Liver (tissue), 3 donors: ENCODE results near the gene TNIP3.
"Not testable (repeated sequence)": the region's sequence is repeated elsewhere in the genome, so short reads cannot be mapped to it uniquely, and the experiment has no call there.

Experiments used
- CTCF ChIP-seq: fragments of 150-350 bp; IDR thresholded peaks from 2 replicates; pipeline ENCODE4 v1.5.1; 2017; ENCODE audit warnings: improper control_type of control experiment, low read depth, low read length; ENCODE audit not compliant: missing input control
- HNF4G ChIP-seq: IDR thresholded peaks from 2 replicates; pipeline ENCODE4 v1.6.1; 2016; ENCODE audit warnings: antibody characterized with exemption
- RAD21 ChIP-seq, 2 donors: IDR thresholded peaks; 2 replicates each; pipeline ENCODE4 v1.6.1; 2016; ENCODE audit warnings: antibody characterized with exemption in 2 of 2, mild to moderate bottlenecking in 2 of 2
- RXRA ChIP-seq, 2 donors: IDR thresholded peaks; 2 replicates each; pipeline ENCODE4 v1.6.1; 2017 to 2018; ENCODE audit warnings: antibody characterized with exemption in 2 of 2, mild to moderate bottlenecking in 1 of 2
- SP1 ChIP-seq: IDR thresholded peaks from 2 replicates; pipeline ENCODE4 v1.6.1; 2018; ENCODE audit warnings: antibody characterized with exemption, mild to moderate bottlenecking
- TAF1 ChIP-seq: conservative IDR thresholded peaks from 2 replicates; pipeline ENCODE4 v1.6.1; 2016; ENCODE audit warnings: antibody characterized with exemption, mild to moderate bottlenecking
- YY1 ChIP-seq: IDR thresholded peaks from 2 replicates; pipeline ENCODE4 v1.6.1; 2016; ENCODE audit warnings: antibody characterized with exemption, mild to moderate bottlenecking
- ZBTB33 ChIP-seq: IDR thresholded peaks from 2 replicates; pipeline ENCODE4 v1.6.1; 2016; ENCODE audit warnings: antibody characterized with exemption
- donor health status: healthy.
- donor health status: healthy.

- not testable (repeated sequence) for TF ChIP-seq CTCF; RXRA (IDR thresholded peaks at IDR 0.05); RAD21 (IDR thresholded peaks at IDR 0.05); TAF1; HNF4G; SP1; YY1; ZBTB33
Measured at GRCh38 chr4:121171477-121171876, 7.4 kb upstream of the TNIP3 start.
